ENCODE results near the gene PDGFA. TPM values are rescaled to one million over a fixed set of nuclear protein-coding genes. Genes with fewer than 3 reads are reported as not detected.
A peak's percentile ranks its signal among the peaks of the same experiment; 100 is the strongest.

Gene PDGFA
- total RNA-seq, 1 donor from 2014 or later, result 9.8 TPM

- Histone ChIP-seq H3K79me2 (ENCODE audit: low read depth) (peaks cover 7% of the 10 kb centered on the region), H2AFZ (replicated peaks) (peak overlapping the region; percentile 34), H3K36me3 (no peaks in the 10 kb centered on the region), H3F3A (ENCODE audit: low read depth) (peaks cover 59% of the 10 kb centered on the region), H3K27me3 (peaks cover 86% of the 10 kb centered on the region), H3K4me3 (peak overlapping the region; percentile 62), H3K9ac (no peak overlapping the region), H3K27ac (no peak overlapping the region), H3K4me1 (peaks cover 56% of the 10 kb centered on the region), H3K9me3 (ENCODE audit: low read depth) (no peaks in the 10 kb centered on the region), H3K4me2 (peak overlapping the region; percentile 97), H4K20me1 (ENCODE audit: low read depth) (peaks cover 55% of the 10 kb centered on the region)
- TF ChIP-seq EZH2 (IDR thresholded peaks at IDR 0.05) (peak; percentile 79), CTCF (IDR thresholded peaks at IDR 0.05) (no peak)
- H3K36me3 Mint-ChIP-seq, result no peaks in the 10 kb centered on the region
- H3K4me1 Mint-ChIP-seq, result peaks cover 16% of the 10 kb centered on the region
- no peaks in the 10 kb centered on the region for H3K9me3 Mint-ChIP-seq
- no peak overlapping the region for H3K27ac Mint-ChIP-seq
- peaks cover 55% of the 10 kb centered on the region for H3K27me3 Mint-ChIP-seq (ENCODE audit: insufficient read depth, low read depth)
- peak; percentile 78 for DNase-seq (ENCODE audit: low spot score)
- peak overlapping the region; percentile 83 for H3K4me3 Mint-ChIP-seq
Measured at GRCh38 chr7:518630-519483, 789 bp downstream of the PDGFA start.

- H3F3A ChIP-seq (ENCODE audit: low read depth), result peaks cover 58% of the 10 kb centered on the region
- H3K27me3 Mint-ChIP-seq (ENCODE audit: insufficient read depth, low read depth), result peaks cover 50% of the 10 kb centered on the region
- H3K4me3 ChIP-seq, result peak overlapping the region; percentile 62
- H3K36me3 Mint-ChIP-seq, result no peaks in the 10 kb centered on the region
- no peaks in the 10 kb centered on the region for H3K36me3 ChIP-seq
- H3K4me1 Mint-ChIP-seq, result peaks cover 16% of the 10 kb centered on the region
- peaks cover 7% of the 10 kb centered on the region for H3K79me2 ChIP-seq (ENCODE audit: low read depth)
- no peak overlapping the region for H3K9ac ChIP-seq
- H2AFZ ChIP-seq (replicated peaks), result peak overlapping the region; percentile 34
- peaks cover 77% of the 10 kb centered on the region for H3K27me3 ChIP-seq
- peak overlapping the region; percentile 83 for H3K4me3 Mint-ChIP-seq
- DNase-seq (ENCODE audit: low spot score), result peak; percentile 71
- H3K9me3 Mint-ChIP-seq, result no peaks in the 10 kb centered on the region
- no peak overlapping the region for H3K27ac Mint-ChIP-seq
- H3K9me3 ChIP-seq (ENCODE audit: low read depth), result no peaks in the 10 kb centered on the region
- TF ChIP-seq EZH2 (IDR thresholded peaks at IDR 0.05) (peak; percentile 64), CTCF (IDR thresholded peaks at IDR 0.05) (no peak), EZH2phosphoT487 (IDR thresholded peaks at IDR 0.05) (no peak)
- peak overlapping the region; percentile 97 for H3K4me2 ChIP-seq
- H3K27ac ChIP-seq, result no peak overlapping the region
- H3K4me1 ChIP-seq, result peaks cover 54% of the 10 kb centered on the region
- peaks cover 48% of the 10 kb centered on the region for H4K20me1 ChIP-seq (ENCODE audit: low read depth)
Measured at GRCh38 chr7:517774-518629, 1.6 kb downstream of the PDGFA start.

- no peaks in the 10 kb centered on the region for H3K9me3 ChIP-seq (ENCODE audit: low read depth)
- peaks cover 7% of the 10 kb centered on the region for H3K79me2 ChIP-seq (ENCODE audit: low read depth)
- no peak overlapping the region for H3K4me3 Mint-ChIP-seq
- H3K27me3 ChIP-seq, result peaks cover 66% of the 10 kb centered on the region
- peaks cover 48% of the 10 kb centered on the region for H3K27me3 Mint-ChIP-seq (ENCODE audit: insufficient read depth, low read depth)
- H3K4me1 Mint-ChIP-seq, result peaks cover 16% of the 10 kb centered on the region
- TF ChIP-seq EZH2phosphoT487 (IDR thresholded peaks at IDR 0.05) (peak; percentile 43), EZH2 (IDR thresholded peaks at IDR 0.05) (peak; percentile 62), CTCF (IDR thresholded peaks at IDR 0.05) (no peak)
- peak overlapping the region; percentile 62 for H3K4me3 ChIP-seq
- no peaks in the 10 kb centered on the region for H3K36me3 ChIP-seq
- no peak overlapping the region for H3K27ac ChIP-seq
- H3K27ac Mint-ChIP-seq, result no peak overlapping the region
- H3F3A ChIP-seq (ENCODE audit: low read depth), result peaks cover 58% of the 10 kb centered on the region
- peaks cover 37% of the 10 kb centered on the region for H4K20me1 ChIP-seq (ENCODE audit: low read depth)
- peak overlapping the region; percentile 97 for H3K4me2 ChIP-seq
- H3K36me3 Mint-ChIP-seq, result no peaks in the 10 kb centered on the region
- peaks cover 45% of the 10 kb centered on the region for H3K4me1 ChIP-seq
- H3K9ac ChIP-seq, result no peak overlapping the region
- DNase-seq (ENCODE audit: low spot score), result peak; percentile 74
- no peak overlapping the region for H2AFZ ChIP-seq (replicated peaks)
- H3K9me3 Mint-ChIP-seq, result no peaks in the 10 kb centered on the region
Measured at GRCh38 chr7:516606-517456, 2.8 kb downstream of the PDGFA start.
